HCT116 (cell line): Measurements from ENCODE around the gene COL4A4.

Experiments used
- CEBPB ChIP-seq: IDR thresholded peaks from 2 replicates; pipeline ENCODE4 v1.6.1; 2012; ENCODE audit warnings: low read depth
- EZH2 ChIP-seq: fragments of 200-600 bp; sonication (generic); IDR thresholded peaks from 2 replicates; pipeline ENCODE4 v1.6.1; 2017; ENCODE audit warnings: antibody characterized with exemption, mixed run types
- POLR2A ChIP-seq: IDR thresholded peaks from 2 replicates; pipeline ENCODE4 v1.7.0; 2011; ENCODE audit warnings: borderline replicate concordance; ENCODE audit not compliant: insufficient read depth, insufficient read length; ENCODE audit errors: extremely low read depth
- POLR2AphosphoS5 ChIP-seq: IDR thresholded peaks from 2 replicates; pipeline ENCODE4 v1.6.1; 2011; ENCODE audit warnings: mild to moderate bottlenecking, low read depth, low read length, moderate library complexity
- RAD21 ChIP-seq: IDR thresholded peaks from 2 replicates; pipeline ENCODE4 v1.6.1; 2012; ENCODE audit warnings: low read depth, mild to moderate bottlenecking
- SP1 ChIP-seq: IDR thresholded peaks from 2 replicates; pipeline ENCODE4 v1.6.1; 2012; ENCODE audit warnings: low read depth
- TCF7L2 ChIP-seq: IDR thresholded peaks from 2 replicates; pipeline ENCODE4 v1.7.0; 2011; ENCODE audit warnings: borderline replicate concordance, inconsistent platforms; ENCODE audit not compliant: insufficient read depth, insufficient read length; ENCODE audit errors: extremely low read depth
- YY1 ChIP-seq: IDR thresholded peaks from 2 replicates; pipeline ENCODE4 v1.6.1; 2011; ENCODE audit warnings: low read length, low read depth, moderate library complexity, mild to moderate bottlenecking; ENCODE audit not compliant: insufficient replicate concordance; ENCODE audit errors: extremely low read depth
- TF ChIP-seq, protein P1 (sequence below), 3 experiments: fragments of 200-600 bp in 1 of 3; sonication (generic) in 1 of 3; IDR thresholded peaks in 2 of 3; conservative IDR thresholded peaks in 1 of 3; 2 replicates each; pipeline ENCODE4 v1.5.1; 2012 to 2017; ENCODE audit warnings: low read depth in 2 of 3, low read length in 2 of 3, antibody characterized with exemption in 1 of 3, borderline replicate concordance in 1 of 3, control low read depth in 1 of 3, mild to moderate bottlenecking in 1 of 3, mixed read lengths in 1 of 3, mixed run types in 1 of 3, moderate library complexity in 1 of 3; ENCODE audit not compliant: insufficient read depth in 1 of 3
- TF ChIP-seq, protein P2 (sequence below): IDR thresholded peaks from 2 replicates; pipeline ENCODE4 v1.6.1; 2011; ENCODE audit warnings: mild to moderate bottlenecking, low read length, moderate library complexity; ENCODE audit not compliant: insufficient replicate concordance; ENCODE audit errors: extremely low read depth

GRCh38 chr2:227022608-227023007 is 141.4 kb downstream of the COL4A4 start:
- TF ChIP-seq, protein P1, sequence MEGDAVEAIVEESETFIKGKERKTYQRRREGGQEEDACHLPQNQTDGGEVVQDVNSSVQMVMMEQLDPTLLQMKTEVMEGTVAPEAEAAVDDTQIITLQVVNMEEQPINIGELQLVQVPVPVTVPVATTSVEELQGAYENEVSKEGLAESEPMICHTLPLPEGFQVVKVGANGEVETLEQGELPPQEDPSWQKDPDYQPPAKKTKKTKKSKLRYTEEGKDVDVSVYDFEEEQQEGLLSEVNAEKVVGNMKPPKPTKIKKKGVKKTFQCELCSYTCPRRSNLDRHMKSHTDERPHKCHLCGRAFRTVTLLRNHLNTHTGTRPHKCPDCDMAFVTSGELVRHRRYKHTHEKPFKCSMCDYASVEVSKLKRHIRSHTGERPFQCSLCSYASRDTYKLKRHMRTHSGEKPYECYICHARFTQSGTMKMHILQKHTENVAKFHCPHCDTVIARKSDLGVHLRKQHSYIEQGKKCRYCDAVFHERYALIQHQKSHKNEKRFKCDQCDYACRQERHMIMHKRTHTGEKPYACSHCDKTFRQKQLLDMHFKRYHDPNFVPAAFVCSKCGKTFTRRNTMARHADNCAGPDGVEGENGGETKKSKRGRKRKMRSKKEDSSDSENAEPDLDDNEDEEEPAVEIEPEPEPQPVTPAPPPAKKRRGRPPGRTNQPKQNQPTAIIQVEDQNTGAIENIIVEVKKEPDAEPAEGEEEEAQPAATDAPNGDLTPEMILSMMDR (IDR thresholded peaks at IDR 0.05 in 2 of 3, conservative IDR thresholded peaks at IDR 0.05 in 1 of 3; ENCODE audit: borderline replicate concordance in 1 of 3, insufficient read depth in 1 of 3, low read depth in 2 of 3, low read length in 2 of 3), result no peak
- TF ChIP-seq POLR2A (no peak), SP1 (no peak), EZH2 (no peak), TCF7L2 (no peak), CEBPB (no peak), RAD21 (no peak), POLR2AphosphoS5 (no peak), YY1 (no peak)
- TF ChIP-seq, protein P2, sequence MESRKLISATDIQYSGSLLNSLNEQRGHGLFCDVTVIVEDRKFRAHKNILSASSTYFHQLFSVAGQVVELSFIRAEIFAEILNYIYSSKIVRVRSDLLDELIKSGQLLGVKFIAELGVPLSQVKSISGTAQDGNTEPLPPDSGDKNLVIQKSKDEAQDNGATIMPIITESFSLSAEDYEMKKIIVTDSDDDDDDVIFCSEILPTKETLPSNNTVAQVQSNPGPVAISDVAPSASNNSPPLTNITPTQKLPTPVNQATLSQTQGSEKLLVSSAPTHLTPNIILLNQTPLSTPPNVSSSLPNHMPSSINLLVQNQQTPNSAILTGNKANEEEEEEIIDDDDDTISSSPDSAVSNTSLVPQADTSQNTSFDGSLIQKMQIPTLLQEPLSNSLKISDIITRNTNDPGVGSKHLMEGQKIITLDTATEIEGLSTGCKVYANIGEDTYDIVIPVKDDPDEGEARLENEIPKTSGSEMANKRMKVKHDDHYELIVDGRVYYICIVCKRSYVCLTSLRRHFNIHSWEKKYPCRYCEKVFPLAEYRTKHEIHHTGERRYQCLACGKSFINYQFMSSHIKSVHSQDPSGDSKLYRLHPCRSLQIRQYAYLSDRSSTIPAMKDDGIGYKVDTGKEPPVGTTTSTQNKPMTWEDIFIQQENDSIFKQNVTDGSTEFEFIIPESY, result no peak
